NCI-H2196 treated with DMSO at 0.1 percent for 48 hours (cell line): Measurements from ENCODE around the gene NR2F2.

Source experiments
- DNase-seq: peaks from one replicate; lab custom pipeline; 2025; ENCODE audit not compliant: unreplicated experiment; lab: John Stamatoyannopoulos, UW

The NR2F2 gene

GRCh38 chr15:96352604-96353405, 22.3 kb downstream of the NR2F2 start:
- no peak for DNase-seq

GRCh38 chr15:96353416-96353929, 23.0 kb downstream of the NR2F2 start:
- DNase-seq: no peak

GRCh38 chr15:96353930-96354730, 23.6 kb downstream of the NR2F2 start:
- no peak for DNase-seq

GRCh38 chr15:96354731-96355567, 24.4 kb downstream of the NR2F2 start:
- DNase-seq: no peak

- DNase-seq: no peak
Measured at GRCh38 chr15:96355568-96356187, 25.2 kb downstream of the NR2F2 start.

- peak; percentile 37 for DNase-seq
Measured at GRCh38 chr15:96356494-96357455, 26.3 kb downstream of the NR2F2 start.

GRCh38 chr15:96358001-96358801, 27.7 kb downstream of the NR2F2 start:
- DNase-seq: no peak

- DNase-seq: no peak
Measured at GRCh38 chr15:96358821-96359615, 28.5 kb downstream of the NR2F2 start.

GRCh38 chr15:96359616-96360521, 29.4 kb downstream of the NR2F2 start:
- DNase-seq: no peak

GRCh38 chr15:96360581-96361308, 30.2 kb downstream of the NR2F2 start:
- DNase-seq: no peak

GRCh38 chr15:96361309-96362010, 31.0 kb downstream of the NR2F2 start:
- DNase-seq: no peak

GRCh38 chr15:96362011-96362754, 31.7 kb downstream of the NR2F2 start:
- DNase-seq: no peak

- no peak for DNase-seq
Measured at GRCh38 chr15:96362755-96363651, 32.5 kb downstream of the NR2F2 start.

- no peak for DNase-seq
Measured at GRCh38 chr15:96363707-96364106, 33.2 kb downstream of the NR2F2 start.
